GM21528 (cell line): ENCODE measurements around the gene GRIFIN.
"Not testable (repeated sequence)": the region's sequence is repeated elsewhere in the genome, so short reads cannot be mapped to it uniquely, and the experiment has no call there.

Experiments used
- ATAC-seq: cut with Tn5 transposase; IDR thresholded peaks from one replicate; pipeline ENCODE4 v1.9.1; 2021; ENCODE audit warnings: mild to moderate bottlenecking, moderate library complexity; ENCODE audit not compliant: unreplicated experiment, low FRiP score

GRIFIN gene

DNA sequence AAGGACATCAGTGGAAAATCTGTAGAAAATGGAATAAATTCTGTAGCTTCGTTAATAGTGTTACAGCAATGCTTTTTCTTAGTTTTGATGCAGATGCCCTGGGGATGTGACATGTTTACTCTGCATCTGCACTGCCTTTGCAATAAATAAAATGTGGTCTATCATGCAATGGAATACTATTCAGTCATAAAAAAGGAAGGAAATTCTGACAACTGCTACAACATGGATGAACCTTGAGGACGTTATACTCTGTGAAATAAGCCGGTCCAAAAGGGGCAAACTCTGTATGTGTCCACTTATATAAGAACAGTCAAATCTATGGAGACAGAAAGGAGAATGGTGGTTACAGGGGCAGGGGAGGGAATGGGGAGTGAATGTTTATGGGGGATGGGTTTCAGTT is 13.5 kb downstream of the GRIFIN start:
- ATAC-seq, result no peak

DNA sequence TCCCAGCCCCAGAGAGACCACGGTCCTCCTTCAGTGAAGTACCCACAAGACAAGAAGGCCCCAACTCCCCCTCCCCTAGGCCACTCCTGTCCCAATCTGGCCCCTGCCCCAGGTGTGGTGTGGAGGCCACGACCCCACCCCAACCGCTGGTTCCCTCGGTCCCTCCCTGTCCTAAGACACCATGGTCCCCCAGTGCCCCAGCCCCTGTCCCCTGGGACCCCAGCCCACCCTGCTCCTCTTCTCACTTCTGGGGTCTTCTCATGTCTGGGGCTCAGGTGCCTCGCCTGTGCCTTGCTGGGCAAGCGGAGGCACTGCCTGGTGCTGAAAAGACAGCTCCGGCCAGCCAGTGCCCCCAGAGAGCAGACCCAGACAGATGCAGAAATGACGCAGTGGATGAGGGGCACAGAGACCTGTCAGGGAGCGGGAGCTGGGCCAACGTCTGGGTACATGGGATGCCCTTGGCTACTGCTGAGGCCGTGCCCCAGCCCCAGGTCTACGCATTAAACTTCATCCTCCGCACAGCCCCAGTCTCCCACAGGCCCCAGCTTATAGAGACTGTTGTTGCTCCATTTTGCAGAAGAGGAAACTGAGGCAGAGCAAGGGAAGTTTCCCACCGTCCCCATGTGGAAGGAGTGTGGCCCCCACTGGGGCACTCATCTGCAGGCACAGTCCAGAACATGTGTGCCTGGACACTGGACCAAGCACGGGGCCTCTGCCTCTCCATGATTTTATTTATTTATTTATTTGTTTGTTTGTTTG is 14.8 kb downstream of the GRIFIN start:
- ATAC-seq, result no peak

DNA sequence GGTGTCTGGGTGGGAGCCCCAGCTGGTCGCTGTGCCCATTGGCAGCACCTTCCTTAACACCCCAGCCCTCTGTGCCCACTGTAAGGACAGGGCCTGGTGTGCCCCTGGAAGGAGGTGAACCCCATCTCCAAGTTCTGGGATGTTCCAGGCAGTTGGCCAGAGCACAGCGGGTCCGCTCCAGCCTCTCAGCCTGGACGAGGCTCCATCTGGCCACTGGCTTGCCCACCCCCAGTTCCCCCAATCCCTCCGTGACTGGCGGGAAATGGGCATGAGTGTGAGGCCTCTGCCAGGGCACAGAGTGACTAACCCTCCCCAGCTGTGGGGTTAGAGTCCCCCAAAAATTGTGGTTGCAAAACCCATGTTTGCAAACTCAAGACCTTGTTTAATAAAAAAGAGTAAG is 15.6 kb downstream of the GRIFIN start:
- no peak for ATAC-seq

DNA sequence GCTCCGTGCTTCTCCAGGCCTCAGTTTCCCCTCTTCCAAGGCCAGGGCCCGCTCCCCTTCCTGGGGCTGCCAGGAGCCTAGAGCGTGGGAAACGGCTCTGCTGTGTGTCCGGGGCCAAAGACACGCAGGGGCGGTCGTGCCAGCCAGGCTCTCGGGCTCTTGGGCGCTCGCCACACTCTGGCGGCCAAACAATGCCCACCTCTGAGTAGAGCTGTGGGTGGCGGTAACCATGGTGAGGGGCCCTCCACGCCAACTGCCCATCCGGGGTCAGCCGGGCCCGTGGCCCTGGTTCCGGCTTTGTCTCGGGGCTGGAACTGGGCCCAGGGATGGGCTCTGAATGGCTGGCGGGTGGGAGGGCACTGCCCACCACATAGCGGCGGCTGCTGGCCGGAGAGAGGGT is 16.0 kb downstream of the GRIFIN start:
- no peak for ATAC-seq

DNA sequence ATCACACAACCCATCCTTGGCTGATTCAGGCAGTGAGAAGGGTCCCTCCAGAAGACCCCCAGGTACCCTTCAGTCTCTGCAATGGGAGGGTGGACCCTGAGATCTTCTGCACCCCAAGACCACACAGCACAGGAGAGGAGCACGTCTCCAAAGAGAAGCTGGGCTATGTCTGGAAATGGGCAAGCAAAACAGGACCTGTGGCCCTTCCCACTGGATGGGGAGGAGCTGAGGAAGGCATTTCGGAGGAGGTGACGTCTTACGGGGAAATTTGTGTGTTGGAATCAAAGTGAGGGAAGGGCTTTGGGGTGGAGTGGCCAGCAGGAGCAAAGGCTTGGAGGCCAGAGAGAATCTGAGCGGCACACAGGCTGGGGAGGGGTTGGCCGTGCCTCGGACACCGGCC is 16.5 kb downstream of the GRIFIN start:
- ATAC-seq, result no peak

DNA sequence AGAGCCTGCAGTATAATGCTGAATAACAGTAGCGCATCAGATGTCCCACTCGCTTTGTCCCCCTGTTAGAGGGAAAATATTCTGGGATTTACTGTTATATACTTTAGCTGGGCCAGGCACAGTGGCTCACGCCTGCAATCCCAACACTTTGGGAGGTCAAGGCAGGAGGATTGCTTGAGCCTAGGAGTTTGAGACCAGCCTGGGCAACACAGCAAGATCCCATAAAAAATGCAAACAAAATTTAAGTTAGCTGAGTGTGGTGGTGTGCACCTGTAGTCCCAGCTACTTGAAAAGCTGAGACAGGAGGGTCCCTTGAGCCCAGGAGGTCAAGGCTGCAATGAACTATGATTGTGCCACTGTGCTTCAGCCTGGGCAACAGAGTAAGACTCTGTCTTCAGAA is 22.3 kb downstream of the GRIFIN start:
- not testable (repeated sequence) for ATAC-seq

DNA sequence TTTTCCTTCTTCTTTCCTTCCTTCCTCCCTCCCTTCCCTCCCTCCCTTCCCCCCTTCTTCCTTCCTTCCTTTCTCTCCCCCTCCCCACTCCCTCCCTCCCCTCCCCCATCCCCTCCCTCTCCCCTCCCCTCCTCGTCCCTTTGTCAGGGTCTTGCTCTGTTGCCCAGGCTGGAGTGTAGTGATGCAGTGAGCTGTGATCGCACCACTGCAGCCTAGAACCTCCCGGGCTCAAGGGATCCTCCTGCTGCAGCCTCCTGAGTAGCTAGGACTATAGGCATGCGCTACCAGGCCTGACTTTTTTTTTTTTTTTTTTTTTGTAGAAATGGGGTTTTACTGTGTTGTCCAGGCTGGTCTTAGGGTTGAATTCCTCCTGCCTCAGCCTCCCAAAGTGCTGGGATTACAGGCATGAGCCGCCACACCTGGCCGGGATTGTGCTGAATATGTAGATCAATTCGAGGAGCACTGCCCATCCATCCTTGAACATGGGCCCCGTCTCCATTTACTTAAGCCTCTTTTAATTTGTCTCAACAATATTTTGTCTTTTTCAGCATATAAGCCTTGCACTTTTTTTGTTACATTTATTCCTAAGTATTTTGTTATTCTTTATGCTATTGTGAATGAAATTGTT is 23.4 kb downstream of the GRIFIN start:
- ATAC-seq, result no peak

DNA sequence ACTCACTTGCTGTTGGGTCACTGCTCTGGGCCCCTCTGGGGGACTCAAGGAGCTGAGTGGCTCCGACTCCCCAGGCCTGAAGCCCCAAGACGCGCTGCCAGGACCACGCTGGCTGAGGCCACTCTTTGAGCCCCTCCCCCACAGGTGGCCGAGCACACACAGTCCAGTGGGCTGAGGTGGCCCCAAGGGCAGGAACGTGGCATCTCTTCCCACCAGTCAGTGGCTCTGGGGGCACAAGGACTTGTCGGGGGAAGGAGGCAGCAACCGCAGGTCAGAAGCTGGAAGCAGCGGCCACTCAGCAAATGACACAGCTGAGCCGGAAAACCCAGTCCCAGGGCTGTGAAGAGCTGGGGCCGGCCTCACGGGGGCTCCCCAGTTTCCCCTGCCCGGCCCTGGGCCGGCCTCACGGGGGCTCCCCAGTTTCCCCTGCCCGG is 24.1 kb downstream of the GRIFIN start:
- ATAC-seq, result peak; percentile 27

DNA sequence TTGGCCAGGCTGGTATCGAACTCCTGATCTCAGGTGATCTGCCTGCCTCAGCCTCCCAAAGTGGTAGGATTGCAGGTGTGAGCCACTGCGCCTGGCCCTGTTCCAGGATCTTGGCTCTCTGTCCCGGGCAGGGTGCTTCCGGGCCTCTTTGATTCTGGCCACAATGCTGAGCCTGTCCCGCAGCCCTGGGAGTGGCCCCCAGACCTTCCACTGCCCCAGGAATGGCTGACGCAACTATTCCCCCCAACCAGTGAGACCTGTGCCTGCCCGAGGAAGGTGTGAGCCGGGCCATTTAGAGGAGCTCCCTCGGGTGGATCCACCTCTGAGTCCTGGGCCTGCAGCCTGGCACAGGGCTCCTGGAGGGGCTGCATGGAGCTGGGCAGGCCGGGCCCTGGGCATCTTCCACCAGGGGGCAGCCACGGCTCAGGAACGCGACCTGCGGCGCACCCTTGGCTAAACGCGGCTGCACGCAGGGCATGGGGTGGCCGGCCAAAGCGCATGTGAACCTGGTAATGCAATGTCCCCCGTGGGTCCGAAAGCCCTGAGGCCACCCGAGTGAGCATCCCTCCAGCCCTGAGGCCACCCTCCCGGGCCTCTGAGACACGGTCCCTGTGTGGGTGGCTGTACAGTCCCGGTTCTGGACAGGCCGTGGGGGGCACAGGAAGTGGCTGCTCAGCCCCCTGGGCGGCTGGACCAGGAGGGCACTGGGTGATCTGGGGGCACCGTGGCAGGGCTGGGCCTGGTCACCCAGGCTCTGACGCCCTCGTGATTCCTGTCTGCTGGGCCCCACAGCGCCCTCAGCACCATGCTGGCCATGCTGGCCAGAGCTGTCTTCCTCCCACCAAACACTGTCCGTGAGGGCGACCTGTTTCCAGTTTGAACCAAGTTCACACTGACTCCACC is 24.8 kb downstream of the GRIFIN start:
- peak; percentile 83 for ATAC-seq

DNA sequence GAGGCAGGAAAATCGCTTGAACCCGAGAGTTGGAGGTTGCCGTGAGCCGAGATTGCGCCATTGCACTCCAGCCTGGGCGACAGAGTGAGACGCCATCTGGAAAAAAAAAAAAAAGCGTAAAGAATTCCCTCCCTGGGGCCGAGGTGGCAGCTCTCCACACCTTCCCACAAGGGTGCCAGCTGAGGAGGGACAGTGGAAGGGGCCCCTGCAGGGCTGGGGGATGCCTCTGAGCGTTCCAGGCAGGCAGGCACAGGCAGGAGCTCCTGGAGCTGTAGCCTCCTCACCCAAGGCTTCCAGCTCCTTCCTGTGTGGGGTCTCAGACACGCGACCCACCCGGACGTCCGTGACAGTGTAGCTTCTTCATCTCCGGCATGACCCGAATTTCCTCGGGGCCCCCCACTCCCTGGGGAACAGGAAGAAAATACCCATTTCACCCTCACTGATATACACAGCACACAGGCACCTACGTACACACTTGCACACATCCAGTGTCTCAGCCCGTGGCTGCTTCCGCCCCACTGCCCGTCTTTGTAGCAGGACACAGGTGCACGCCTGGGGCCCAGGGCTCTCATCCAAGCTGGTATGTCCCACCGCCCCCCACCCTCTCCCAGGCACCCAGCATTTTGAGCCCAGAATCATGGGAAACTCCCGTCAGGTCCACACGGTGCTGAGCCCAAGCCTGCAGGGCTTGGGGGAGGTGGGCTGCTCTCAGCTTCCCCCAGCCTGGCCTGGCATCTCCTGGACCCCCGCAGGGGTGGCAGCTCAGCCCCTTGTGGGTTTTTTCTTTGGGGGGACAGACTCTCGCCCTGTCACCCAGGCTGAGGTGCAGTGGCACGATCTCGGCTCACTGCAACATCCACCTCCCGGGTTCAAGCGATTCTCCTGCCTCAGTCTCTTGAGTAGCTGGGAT is 25.7 kb downstream of the GRIFIN start:
- ATAC-seq, result no peak

DNA sequence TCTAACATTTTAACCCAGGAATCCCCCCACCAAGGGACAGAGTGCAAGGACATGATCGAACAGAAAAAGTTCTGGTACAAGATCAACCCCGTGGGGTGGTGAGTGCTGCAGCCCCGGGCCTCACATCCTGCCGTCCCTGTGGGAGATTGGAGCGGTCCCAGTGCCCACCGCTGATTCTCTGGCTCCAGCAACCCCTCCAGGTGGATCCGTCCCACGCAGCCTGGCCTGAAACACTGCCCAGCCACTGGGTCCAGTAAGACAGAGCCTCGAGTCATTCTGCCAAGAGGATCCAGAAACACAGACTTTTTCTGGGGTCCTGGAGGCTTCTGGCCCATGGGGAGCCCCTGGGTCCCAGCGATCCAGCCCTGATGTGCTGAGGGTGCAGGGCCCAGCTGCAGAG is 29.5 kb downstream of the GRIFIN start:
- no peak for ATAC-seq

DNA sequence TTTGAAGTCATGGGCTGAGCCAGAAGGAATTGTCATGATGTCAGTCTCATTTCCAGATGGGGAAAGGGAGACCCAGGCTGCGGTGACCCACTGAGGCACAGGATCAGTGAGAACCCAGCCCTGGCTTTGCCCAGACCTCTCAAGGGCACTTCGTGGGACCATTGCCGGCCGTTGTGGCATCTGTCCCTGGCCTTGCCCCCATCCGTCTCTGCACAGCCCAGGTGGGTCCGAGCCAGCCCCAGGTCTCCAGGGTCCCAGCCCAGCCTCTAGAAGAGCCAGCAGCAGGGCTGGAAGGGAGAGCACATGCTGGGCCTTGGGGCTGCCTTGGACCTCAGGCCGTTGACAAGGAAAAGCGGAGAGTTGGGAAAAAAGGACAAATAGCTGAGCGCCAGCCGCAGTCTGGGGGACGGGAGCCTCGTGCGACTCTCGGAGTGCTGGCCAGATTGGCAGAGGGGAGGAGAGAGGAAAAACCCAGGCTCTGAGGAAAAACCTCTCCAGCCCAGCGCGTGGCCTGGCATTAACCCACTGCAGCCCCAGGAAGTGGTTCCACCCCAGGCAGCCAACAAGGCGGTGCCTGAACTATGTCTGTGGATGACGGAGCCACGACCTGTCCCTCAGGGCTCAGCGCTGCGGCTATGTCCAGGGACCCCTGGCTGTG is 30.2 kb downstream of the GRIFIN start:
- ATAC-seq, result no peak

DNA sequence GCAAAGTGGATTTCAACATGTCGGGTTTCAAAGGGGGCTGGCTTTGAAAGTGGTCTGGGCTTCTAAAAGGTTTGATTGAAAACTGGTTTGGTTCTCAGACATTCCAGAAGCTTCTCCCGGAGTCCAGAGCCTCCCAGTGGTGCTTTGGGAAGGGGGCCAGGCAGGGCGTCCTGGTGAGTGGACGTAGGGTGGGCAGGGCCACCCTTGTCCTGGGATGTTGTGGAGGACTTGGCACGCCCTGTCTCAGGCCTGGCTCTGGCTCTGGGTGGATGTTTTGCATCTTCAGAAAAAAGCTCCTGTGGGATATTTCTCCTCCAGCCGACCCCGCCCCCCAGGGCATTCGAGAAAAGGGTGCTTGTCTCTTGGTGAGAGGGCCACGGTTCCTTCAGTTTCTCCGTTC is 31.2 kb downstream of the GRIFIN start:
- no peak for ATAC-seq

DNA sequence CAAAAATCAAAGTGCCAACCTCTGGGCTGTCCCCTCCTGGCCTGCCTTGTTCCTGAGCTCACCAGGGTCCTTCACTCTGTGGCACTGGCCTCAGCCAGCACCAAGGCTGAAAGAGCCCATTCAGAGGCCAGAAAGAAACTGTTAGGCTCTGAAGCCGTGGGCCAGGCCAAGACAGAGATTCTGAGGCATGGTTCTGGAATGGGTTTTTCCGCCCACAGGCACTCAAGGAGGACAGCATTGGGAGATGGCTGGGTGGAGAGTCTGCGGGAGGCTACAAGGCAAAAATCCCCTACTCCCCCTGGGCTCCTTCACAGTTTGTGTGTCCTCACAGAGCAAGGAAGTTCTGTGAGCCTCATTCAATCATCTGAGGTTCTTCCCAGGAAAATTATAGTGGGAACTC is 31.7 kb downstream of the GRIFIN start:
- ATAC-seq, result no peak

DNA sequence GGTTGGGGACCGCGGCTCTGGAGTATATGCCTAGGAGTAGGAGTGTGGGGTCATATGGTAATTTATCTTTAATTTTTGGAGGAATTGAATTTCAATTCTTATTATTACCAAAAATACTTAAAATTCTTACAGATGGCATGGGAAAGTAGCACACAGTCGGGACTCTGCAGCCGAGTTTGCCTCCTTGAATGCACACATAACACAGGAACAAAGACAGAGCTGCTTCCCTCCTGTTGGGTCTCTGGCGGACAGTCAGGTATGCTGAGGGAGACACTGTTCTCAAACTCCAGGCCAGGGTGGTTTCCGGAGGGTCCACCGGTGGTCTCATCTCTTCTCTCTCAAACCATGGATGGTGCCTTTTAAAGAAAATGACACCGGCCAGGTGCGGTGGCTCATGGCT is 32.7 kb downstream of the GRIFIN start:
- no peak for ATAC-seq

DNA sequence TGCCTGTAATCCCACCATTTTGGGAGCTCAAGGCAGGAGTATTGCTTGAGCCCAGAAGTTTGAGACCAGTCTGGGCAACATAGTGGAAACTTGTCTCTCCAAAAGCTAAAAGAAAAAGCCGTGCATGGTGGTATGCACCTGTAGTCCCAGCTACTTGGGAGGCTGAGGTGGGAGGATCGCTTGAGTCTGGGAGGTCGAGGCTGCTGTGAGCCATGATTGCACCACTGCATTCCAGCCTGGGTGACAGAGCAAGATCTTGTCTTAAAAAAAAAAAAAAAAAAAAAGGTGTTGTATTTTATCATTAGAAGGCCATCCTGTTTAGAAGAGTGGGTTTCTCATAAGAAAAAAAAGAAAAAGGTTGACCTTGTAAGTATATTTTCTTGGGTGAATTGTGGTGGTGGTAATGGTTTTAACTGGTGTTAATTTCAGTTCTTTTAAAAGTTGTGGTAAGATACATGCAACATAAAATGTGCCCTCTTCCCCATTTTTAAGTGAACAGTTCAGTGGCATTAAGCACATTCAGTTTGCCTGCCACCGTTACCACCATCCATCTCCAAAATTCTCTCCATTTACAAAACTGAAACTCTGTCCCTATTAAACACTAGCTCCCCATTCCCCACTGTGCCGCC is 34.7 kb downstream of the GRIFIN start:
- no peak for ATAC-seq

DNA sequence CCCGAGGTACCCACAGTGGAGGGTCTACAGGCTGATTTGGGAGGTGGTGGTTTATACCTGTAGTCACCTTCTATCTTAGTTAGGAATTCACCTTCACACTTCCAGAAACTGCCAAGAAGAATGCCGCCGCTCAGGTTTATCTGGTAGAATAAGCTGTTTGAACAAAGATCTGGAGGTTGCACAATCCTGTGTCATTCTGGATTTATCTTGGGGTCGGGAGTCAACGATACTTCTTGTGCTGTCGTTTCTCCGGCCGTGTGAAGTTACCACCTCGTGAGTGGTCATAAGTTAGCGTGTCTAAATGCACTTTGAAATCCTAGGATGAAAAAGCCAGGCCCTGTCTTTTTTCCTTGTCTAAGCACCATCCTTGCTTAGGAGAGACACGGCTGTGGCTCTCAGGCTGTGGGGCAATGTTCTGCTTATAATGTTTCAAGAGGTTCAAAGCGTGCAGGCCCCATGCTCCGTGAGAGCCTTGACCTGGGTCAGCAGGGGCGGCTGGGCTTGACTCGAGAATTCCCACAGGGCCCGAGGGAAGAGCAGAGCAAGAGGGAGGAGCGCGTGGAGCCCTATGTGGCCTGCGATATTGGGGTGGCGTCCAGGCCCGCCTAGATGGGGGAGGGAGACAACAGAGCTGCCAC is 35.5 kb downstream of the GRIFIN start:
- ATAC-seq, result no peak

DNA sequence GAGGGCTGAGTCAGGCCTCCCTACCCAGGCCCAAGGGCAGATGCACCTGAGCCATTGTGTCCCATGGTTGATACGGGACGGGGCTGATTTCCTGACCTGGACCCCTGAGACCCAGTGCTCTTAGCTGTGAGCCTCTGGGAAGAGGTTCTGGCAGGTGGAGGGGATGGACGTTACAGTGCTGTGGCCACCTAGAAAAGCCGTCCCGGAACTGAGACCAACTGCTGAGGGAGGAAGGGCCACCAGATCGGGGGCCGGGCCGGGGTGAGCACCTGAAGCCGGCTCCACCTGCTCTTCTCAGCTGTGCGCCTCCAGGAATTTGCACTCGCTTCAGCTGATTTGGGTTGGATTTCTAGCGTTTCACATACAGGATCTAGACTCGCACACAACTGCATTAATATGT is 37.4 kb downstream of the GRIFIN start:
- no peak for ATAC-seq

DNA sequence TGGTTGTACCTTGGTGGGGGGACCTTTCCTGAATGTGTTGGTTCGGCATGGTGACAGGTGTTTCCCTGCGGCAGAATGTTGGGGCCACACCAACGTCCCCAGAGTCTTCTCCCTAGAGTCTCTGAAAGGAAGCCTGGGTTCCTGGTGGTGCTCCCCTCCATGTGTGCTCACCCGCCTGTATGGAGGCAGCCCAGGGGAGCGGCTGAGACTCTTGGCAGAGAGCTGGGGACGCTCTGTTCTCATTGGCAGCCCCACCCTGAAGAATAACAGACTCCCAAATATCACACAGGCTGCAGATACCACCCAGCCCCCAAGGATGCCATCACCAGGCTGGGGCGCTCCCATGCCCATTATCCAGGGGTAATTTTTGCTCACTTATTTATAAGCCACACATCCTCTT is 38.0 kb downstream of the GRIFIN start:
- ATAC-seq, result no peak
